ENCODE results near the gene KATNAL1.

Gene KATNAL1

DNA sequence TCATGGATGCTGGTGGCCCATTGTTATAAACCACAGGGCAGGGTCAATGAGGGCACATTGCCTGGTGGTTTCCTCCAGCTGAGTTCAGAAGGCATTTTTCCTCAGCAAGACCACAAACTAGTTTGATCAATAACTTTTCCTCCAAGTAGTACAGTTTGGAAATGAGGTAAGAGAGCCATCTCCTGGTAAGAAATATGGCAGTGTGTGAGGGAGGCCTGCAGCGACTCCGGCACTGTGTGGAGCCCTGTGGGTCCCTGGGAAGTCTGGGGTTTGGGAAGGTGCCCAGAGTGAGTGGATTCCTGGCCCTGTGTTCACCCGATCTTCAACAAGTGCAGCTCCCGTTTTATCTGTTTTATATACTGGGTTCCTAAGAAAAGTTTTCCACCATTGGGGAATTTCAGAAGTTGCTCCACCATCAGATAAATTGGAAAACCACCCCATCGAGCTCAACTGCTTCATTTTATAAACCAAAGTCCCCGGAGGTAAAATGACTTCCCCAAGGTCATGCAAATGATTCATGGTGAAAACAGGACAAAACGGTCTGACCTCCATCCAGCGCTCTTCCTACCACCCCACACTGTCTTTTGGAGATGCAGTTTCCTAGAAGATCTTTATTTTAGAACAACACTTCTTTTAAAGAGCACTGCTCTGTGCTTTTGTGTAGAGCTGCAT lies 148.4 kb downstream of the KATNAL1 start:
- DNase-seq, result no peak

DNA sequence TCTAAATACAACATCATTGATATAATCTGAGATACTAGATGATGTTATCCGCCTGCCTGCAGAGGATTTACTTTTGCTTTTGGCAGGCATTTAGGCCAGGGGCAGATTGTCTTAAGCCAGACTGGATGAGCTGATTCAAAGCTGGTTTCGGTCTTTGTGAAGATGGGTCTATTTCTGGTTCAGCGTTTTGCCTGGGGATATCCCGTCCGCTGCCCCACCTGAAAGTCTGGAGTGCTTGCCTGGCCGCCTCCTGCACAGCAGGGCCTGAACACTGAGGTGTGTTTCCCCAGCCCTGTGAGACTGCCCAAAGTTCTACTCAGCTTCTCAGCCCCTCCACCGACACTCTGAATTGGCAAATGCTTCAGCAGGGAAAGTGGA lies 149.7 kb downstream of the KATNAL1 start:
- no peak for DNase-seq

DNA sequence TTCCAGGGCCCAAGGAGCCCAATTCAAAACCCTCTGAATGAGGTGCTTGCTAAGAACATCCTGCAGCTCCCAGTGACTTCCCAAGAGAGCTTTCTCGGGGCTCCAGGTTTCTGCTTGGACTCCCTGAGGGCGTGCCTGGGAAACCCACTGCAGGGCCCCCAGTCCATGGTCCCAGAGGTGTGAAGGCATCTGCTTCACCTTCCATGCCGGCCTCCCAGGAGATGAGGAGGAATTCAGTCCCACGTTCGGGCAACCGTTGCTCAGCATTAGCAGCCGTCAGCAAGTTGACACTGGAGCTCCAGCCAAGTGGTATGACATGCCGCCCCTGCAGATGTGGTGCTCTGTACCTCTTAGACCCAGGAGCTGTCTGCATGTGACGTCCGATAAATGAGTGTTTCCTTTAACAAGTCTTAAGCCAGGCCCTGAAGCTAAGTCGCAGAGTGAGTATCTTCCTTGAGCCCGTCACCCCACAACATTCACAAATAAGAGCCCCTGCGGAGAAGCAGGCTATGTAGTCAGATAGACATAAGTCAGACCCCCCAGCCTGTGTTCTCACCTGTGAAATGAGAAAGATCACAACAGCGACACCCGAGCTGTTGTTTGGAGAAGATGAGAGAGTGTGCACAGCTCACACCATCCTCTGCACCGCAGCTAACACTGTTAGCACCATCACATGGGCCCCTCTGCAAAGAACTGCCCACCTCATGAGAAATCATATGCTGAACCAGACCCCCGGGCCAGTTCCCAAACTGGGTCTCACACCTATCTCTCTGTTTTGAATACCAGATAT lies 150.3 kb downstream of the KATNAL1 start:
- no peak for DNase-seq

DNA sequence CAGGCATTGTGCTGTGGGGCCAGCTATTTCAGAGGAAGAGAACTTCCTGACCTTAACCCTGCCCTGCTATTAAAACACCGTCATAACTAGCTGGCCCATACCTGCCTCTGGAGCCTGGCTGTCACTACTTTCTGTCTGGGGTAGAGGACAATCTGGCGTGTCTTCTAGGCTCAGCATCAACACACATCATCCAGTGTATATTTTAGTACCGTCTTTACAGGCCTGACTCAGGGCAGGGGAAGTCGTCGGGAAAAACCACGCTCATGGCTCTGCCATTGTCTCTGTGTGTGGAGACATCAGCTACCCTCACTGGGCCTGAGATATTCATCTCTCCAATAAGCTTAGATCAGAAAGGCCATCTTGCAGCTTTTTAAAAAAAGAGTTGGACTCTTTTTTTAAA lies 151.1 kb downstream of the KATNAL1 start:
- DNase-seq, result no peak

DNA sequence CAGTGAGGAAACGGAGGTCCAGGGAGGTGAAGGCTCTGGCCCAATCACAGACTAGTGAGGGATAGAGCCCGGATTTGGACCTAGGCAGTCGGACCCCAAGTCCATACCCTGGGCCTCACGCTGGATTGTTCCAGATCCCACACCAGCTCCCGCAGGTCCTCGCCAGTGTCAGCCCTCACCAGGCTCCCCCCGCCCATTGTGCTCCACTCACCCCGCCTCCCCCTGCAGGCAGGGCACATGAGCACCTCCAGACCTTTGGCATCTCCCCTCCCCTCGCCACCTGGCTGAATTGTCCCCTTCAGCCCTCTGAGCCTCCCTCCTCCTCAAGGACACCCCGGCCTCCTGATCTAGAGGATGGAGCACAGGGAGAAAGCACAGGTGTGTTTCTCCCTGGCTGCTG lies 152.4 kb downstream of the KATNAL1 start:
- no peak for DNase-seq

DNA sequence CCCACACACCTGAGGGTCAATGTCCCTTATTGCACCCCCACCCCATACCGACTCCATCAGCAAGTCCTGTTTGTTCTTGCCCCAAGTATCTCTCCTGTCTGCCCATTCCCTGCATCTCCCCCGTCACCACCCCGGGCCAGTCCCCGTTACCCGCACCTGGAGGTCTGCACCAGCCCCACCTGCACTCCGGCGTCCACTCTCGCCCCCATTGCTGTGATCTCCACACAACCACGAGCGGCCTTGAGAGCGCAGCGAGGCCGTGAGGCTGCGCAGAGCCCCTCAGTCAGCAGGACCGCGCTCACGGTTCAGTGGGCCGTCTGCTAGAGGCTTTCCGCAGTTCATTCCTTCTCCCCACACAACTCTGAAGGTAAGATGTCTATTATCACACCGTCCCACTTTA lies 152.8 kb downstream of the KATNAL1 start:
- no peak for DNase-seq

DNA sequence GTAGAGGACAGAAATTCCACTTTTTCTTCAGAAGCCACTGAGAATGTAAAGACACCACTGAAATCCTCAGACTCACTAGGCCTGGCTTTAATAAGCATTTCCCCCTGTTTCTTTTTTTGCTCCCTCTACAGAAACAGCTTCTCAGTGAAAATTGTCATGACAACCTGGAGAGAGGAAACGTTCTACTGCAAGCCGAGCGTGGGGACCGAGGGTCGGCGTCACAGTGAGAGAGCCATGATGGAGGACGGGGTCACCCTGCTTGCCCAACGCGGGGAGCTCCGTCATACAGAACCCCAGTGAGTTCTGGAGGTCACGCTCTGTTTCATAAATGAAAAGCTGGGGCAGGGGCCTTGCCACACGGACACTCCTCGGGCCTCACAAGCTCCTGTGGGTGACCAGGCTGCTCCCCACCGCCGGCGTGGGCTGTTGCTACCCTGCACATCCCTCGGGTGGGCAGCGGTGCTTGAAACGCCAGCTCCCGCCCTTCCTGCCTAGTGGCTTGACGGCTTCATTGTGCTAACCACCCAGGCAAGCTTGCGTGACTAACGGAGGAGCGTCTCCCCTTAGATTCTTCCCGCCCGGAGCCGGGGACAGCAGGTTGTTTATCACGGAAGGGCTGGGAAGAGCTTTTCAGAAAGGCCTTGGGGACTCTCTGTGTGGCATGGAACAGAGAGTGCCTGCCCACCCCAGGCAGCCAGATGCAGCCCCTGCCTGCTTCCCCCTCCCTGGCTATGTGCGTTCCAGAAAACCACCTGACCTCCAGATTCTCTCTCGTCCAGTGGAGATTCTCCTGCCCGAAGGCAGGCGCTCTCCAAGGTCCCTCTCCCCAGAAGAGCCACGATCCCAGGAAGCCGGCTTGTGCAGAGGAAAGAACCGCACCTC lies 153.6 kb downstream of the KATNAL1 start:
- no peak for DNase-seq
